GM21360 (cell line): ENCODE measurements around the gene CTCFL.
"Not testable (repeated sequence)": the region's sequence is repeated elsewhere in the genome, so short reads cannot be mapped to it uniquely, and the experiment has no call there.

Source experiments
- ATAC-seq: cut with Tn5 transposase; IDR thresholded peaks from one replicate; pipeline ENCODE4 v1.9.1; 2021; ENCODE audit warnings: mild to moderate bottlenecking, moderate library complexity; ENCODE audit not compliant: unreplicated experiment

The CTCFL gene

DNA sequence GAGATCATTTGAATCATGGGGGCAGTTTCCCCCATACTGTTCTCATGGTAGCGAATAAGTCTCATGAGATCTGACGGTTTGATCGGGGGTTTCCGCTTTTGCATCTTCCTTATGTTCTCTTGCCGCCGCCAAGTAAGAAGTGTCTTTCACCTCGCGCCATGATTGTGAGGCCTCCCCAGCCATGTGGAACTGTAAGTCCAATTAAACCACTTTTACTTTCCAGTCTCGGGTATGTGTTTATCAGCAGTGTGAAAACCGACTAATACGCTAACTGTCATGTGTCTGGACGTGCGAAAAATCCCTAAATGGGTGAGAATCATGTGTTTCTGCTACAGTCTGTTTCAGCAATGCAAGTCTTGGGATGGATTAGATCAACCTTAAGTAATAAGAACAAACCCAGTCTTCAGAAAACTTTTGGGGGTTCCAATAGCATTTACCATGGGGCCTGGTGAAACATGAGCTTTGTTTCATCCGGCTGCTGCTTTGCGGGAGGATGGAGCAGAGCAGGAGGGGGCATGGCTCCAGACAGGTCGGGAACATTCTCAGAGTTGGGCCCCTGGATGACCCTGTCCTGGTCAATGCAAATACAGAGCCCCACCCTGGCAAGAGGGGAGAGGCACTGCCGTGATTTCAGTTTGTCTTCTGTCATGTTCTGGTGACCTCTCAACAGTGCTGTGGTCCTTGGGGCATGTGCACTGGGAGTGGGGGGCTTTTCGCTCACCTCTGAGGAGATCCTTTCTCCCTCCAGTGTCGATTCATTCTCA lies 41.5 kb downstream of the CTCFL start:
- ATAC-seq = peak; percentile 28

DNA sequence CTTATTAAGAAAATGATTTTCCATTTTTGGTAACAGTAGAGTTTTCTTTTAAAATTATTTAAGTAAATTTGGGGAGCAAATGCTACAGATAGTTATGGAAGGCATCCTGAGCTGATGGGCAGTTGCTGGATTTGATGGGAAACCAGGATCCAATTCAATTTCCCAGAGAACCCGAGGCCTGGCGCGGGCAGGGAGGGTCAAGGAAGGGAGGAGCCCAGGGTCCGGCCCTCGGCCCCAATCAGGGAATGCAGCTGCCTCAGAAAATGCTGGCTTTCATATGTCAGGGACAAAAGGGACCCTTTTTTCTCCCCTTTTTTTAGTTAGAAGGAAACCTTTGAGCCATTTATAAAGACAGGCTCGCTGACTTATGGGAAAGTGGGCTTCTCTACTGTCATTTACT lies 42.1 kb downstream of the CTCFL start:
- ATAC-seq = no peak

DNA sequence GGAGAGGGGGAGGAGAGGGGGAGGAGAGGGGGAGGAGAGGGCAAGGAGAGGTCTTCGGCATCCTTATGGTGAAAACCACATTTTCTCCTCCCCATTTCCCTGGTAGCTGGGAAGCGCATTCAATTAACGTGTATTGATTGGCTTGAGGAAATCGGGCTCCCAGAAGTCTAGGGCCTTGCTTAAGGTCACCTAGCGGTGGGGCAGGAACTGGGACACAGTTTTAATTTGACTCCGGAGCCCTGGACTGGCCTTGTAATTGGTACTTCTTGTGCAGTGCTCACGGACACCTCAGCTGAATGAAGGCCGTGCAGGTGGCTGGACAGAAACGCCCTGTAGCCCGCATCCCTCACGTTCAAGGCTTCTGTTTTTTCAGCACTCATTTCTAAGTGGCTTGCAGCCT lies 42.8 kb downstream of the CTCFL start:
- ATAC-seq = no peak

- peak; percentile 26 for ATAC-seq
Measured at GRCh38 chr20:57481281-57481711, 43.6 kb downstream of the CTCFL start.

DNA sequence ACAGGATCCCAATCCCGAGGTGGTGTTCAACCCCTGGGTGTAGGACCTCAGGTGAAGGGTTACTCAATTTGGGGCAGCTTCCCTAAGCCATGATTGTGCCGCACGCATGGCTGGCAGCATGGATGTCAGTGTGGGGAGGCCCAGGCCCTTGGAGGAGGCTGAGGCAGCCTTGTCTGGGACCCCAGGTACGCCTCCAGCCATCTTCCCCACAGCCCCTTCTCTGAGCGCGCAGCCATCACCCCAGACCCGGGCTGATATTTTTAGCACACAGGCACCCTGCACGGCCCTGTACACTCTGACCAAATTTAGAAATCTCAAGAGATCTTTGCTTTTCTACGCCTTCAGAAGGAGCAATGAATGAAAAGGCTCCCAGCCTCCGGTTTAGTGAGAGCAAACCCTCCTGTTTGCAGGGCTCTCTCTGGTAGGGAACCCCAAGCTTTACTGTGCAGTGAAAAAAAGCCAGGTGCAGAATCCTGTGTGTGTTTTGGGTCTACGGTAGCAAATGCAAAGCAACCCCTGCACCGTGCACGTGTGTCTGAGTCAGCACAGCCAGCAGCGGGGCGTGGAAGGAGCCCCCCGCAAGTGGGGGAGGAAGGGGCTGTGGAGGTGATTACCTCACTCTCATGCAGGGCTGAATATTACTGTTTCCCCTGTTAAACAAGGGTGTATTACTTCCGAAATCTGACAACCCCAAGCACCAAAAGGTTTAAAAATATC lies 44.3 kb downstream of the CTCFL start:
- ATAC-seq = peak; percentile 62

GRCh38 chr20:57479196-57479595 lies 45.7 kb downstream of the CTCFL start:
- ATAC-seq = no peak

DNA sequence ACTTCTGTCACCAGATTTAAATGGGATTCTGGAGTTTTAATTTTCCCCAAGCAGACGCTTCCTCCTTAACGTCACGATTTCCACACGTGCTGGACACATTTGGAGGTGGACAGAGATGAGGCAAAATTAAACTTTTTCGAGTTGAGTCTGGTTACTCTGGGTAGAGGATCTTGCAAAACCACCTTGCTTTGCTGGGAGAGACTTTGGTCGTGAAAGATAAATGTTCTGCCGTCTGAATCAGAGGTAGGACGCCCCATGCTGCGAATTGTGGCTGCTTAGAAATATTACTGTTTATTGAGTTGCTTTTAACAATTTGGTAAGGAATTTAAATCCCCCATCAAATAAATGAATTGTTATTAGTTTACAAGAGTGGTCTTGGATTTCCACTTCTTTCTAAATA lies 46.8 kb downstream of the CTCFL start:
- ATAC-seq = no peak

- no peak for ATAC-seq
Measured at GRCh38 chr20:57476641-57477461, 48.1 kb downstream of the CTCFL start.

- ATAC-seq = peak; percentile 32
Measured at GRCh38 chr20:57476084-57476526, 48.8 kb downstream of the CTCFL start.

DNA sequence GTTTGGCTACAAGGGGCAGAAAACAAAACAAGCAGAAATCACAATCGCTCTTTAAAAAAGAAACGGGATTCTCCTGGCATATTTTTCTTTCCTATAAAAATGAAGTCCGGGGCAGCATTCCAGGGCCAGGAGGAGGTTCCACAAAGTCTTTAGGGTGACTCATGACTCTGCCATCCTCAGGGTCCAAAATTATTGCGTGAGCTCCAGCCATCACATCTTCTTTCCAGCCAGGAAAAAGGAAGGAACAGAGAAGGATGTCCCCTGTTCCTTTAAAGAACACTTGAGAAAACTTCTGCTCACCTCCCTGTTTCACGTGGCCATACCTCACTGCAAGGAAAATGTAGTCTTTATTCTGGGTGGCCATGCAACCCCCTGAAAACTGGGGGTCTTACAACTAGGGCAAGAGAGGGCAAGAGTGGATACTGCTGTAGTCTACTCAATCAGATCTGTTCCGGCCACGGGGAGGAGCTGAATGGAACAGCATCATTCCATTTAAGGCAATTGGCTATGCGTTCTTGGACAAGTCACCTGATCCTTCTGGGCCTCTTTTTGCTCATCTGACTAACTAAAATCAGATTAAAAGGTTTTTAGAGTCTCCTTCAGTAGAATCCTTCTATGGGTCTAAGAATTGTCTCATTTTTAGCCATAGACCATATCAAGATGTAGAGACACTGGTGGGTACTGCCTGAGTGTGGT lies 49.4 kb downstream of the CTCFL start:
- ATAC-seq = peak; percentile 6

DNA sequence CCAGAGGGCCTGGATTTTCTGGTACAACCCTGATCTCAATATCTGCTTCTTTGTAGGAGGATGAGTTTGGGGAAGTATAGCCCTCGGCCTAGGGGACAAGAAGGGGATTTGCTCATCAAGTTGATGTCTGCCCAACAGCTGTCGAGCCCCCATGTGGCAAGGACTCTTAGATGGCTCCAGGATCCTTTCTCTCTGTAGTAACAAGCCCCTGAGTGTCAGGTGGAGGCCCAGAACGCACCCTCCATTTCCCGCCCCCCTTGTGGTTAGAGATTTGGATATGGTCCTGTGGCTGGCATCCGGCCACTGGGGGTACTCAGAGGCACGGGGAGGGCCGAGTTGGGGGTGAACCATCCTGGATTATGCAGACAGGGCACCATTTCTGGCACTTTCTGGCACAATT lies 50.1 kb downstream of the CTCFL start:
- ATAC-seq = no peak

GRCh38 chr20:57474205-57474604 lies 50.7 kb downstream of the CTCFL start:
- no peak for ATAC-seq

- ATAC-seq = peak; percentile 45
Measured at GRCh38 chr20:57473246-57474048, 51.5 kb downstream of the CTCFL start.

DNA sequence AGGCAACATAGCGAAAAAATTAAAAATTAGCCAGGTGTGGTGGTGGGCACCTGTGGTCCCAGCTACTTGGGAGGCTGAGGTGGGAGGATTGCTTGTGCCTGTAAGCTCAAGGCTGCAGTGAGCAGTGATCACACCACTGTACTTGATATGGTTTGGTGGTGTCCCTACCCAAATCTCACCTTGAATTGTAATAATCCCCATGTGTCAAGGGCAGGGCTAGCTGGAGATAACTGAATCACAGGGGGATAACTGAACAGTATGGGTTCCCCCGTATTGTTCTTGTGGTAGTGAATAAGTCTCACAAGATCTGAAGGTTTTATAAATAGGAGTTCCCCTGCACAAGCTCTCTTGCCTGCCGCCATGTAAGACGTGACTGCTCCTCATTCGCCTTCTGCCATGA lies 52.5 kb downstream of the CTCFL start:
- not testable (repeated sequence) for ATAC-seq

GRCh38 chr20:57471496-57472372 lies 53.2 kb downstream of the CTCFL start:
- ATAC-seq = no peak

DNA sequence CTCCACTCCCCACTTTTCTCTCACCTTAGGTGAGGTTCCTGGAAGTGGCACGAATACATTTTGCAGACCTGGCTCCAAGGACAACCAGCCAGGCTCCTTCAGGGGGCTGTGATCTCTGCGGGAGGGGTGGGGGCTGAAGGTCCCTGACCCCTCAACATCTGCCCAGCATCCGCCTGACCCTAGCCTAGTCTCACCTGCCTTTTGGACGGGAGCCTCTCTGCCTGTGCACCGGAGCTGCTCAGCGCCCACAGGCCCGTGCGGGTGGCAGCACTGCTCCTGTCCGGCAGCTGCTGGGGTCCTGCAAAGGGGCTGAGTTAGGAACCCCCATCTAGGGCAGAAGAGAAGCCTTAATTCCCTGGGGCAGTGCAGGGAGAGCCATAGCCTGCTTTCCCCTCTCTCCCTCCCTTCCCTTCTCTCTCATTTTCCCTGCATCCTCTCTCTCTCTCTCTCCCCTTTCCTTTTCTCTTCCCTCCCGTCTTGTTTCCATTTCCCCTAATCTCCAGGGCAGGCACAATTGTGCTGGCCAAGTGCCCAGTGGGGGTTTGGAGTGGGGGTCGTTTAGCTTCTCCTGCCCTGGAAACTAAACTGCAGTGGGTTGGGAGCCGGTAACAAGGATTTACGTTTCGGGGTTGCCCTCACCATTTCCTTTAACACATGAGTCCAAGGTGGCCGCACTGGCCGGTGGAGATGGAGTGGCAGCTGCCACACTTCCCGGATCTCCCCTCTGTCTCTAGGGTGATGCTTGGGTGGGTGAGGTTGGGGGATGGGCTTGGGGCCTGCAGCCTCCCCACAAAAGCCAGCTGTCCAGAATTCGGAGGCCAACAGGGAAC lies 54.1 kb downstream of the CTCFL start:
- no peak for ATAC-seq

- ATAC-seq = no peak
Measured at GRCh38 chr20:57470212-57470522, 54.8 kb downstream of the CTCFL start.
